Measurements from ENCODE around the gene ADAM12.

Gene ADAM12

GRCh38 chr10:126037946-126038345 lies 350.3 kb downstream of the ADAM12 start:
- Histone ChIP-seq H3K27me3 (ENCODE audit: control insufficient read depth, insufficient read depth, low read length, poor library complexity, severe bottlenecking) (no peaks in the 10 kb centered on the region), H3K9me3 (ENCODE audit: control insufficient read depth, low read length) (no peaks in the 10 kb centered on the region), H3K36me3 (ENCODE audit: control insufficient read depth, insufficient read depth, low read length) (no peaks in the 10 kb centered on the region), H3K4me3 (ENCODE audit: insufficient read depth, low read depth, low read length) (no peak overlapping the region), H3K27ac (ENCODE audit: insufficient read depth, low read depth, low read length, poor library complexity, severe bottlenecking) (no peak overlapping the region), H3K4me1 (ENCODE audit: control insufficient read depth, insufficient read depth, low read length) (peaks cover 2% of the 10 kb centered on the region)
- WGBS, 2 experiments, result 89 to 91% methylated on average over 10 of the region's 10 CpGs

- 92 to 94% methylated on average over 5 of the region's 5 CpGs for WGBS, 2 experiments
- Histone ChIP-seq H3K4me3 (ENCODE audit: insufficient read depth, low read depth, low read length) (no peak overlapping the region), H3K36me3 (ENCODE audit: control insufficient read depth, insufficient read depth, low read length) (no peaks in the 10 kb centered on the region)
These were observed 351.8 kb downstream of the ADAM12 start for GRCh38 chr10:126036515-126036914.

GRCh38 chr10:126034586-126034985 lies 353.7 kb downstream of the ADAM12 start:
- 100% methylated on average over 1 to 2 of the region's 2 CpGs for WGBS, 2 experiments
- H3K4me1 ChIP-seq (ENCODE audit: control insufficient read depth, insufficient read depth, low read length), result no peaks in the 10 kb centered on the region
- no peak overlapping the region for H3K4me3 ChIP-seq (ENCODE audit: insufficient read depth, low read depth, low read length)
- H3K9me3 ChIP-seq (ENCODE audit: control insufficient read depth, low read length), result no peaks in the 10 kb centered on the region
- no peak overlapping the region for H3K27ac ChIP-seq (ENCODE audit: insufficient read depth, low read depth, low read length, poor library complexity, severe bottlenecking)
- no peaks in the 10 kb centered on the region for H3K36me3 ChIP-seq (ENCODE audit: control insufficient read depth, insufficient read depth, low read length)
- no peaks in the 10 kb centered on the region for H3K27me3 ChIP-seq (ENCODE audit: control insufficient read depth, insufficient read depth, low read length, poor library complexity, severe bottlenecking)

More at GRCh38 chr10:126036515-126036914, 351.8 kb downstream of the ADAM12 start:
- Histone ChIP-seq H3K4me1 (ENCODE audit: control insufficient read depth, insufficient read depth, low read length) (no peaks in the 10 kb centered on the region), H3K9me3 (ENCODE audit: control insufficient read depth, low read length) (no peaks in the 10 kb centered on the region), H3K27ac (ENCODE audit: insufficient read depth, low read depth, low read length, poor library complexity, severe bottlenecking) (no peak overlapping the region), H3K27me3 (ENCODE audit: control insufficient read depth, insufficient read depth, low read length, poor library complexity, severe bottlenecking) (no peaks in the 10 kb centered on the region)

- H3K4me1 ChIP-seq (ENCODE audit: control insufficient read depth, insufficient read depth, low read length), result no peaks in the 10 kb centered on the region
- WGBS, 2 experiments, result 92 to 93% methylated on average over 3 of the region's 3 CpGs
- no peak overlapping the region for H3K4me3 ChIP-seq (ENCODE audit: insufficient read depth, low read depth, low read length)
- no peak overlapping the region for H3K27ac ChIP-seq (ENCODE audit: insufficient read depth, low read depth, low read length, poor library complexity, severe bottlenecking)
- no peaks in the 10 kb centered on the region for H3K36me3 ChIP-seq (ENCODE audit: control insufficient read depth, insufficient read depth, low read length)
- no peaks in the 10 kb centered on the region for H3K9me3 ChIP-seq (ENCODE audit: control insufficient read depth, low read length)
- H3K27me3 ChIP-seq (ENCODE audit: control insufficient read depth, insufficient read depth, low read length, poor library complexity, severe bottlenecking), result no peaks in the 10 kb centered on the region
These were observed 358.3 kb downstream of the ADAM12 start for GRCh38 chr10:126029999-126030398.

- H3K9me3 ChIP-seq (ENCODE audit: control insufficient read depth, low read length), result no peaks in the 10 kb centered on the region
- no peak overlapping the region for H3K4me3 ChIP-seq (ENCODE audit: insufficient read depth, low read depth, low read length)
- no peaks in the 10 kb centered on the region for H3K27me3 ChIP-seq (ENCODE audit: control insufficient read depth, insufficient read depth, low read length, poor library complexity, severe bottlenecking)
- no peak overlapping the region for H3K27ac ChIP-seq (ENCODE audit: insufficient read depth, low read depth, low read length, poor library complexity, severe bottlenecking)
- 88 to 91% methylated on average over 1 of the region's 1 CpG for WGBS, 2 experiments
- no peaks in the 10 kb centered on the region for H3K36me3 ChIP-seq (ENCODE audit: control insufficient read depth, insufficient read depth, low read length)
- no peaks in the 10 kb centered on the region for H3K4me1 ChIP-seq (ENCODE audit: control insufficient read depth, insufficient read depth, low read length)
These were observed 360.6 kb downstream of the ADAM12 start for GRCh38 chr10:126027692-126028091.

GRCh38 chr10:126022841-126023240 lies 365.4 kb downstream of the ADAM12 start:
- Histone ChIP-seq H3K9me3 (ENCODE audit: control insufficient read depth, low read length) (no peaks in the 10 kb centered on the region), H3K27me3 (ENCODE audit: control insufficient read depth, insufficient read depth, low read length, poor library complexity, severe bottlenecking) (no peaks in the 10 kb centered on the region), H3K36me3 (ENCODE audit: control insufficient read depth, insufficient read depth, low read length) (no peaks in the 10 kb centered on the region), H3K4me1 (ENCODE audit: control insufficient read depth, insufficient read depth, low read length) (no peaks in the 10 kb centered on the region), H3K27ac (ENCODE audit: insufficient read depth, low read depth, low read length, poor library complexity, severe bottlenecking) (no peak overlapping the region), H3K4me3 (ENCODE audit: insufficient read depth, low read depth, low read length) (no peak overlapping the region)
- 92 to 93% methylated on average over 5 of the region's 5 CpGs for WGBS, 2 experiments

- 96 to 98% methylated on average over 5 of the region's 5 CpGs for WGBS, 2 experiments
- H3K27me3 ChIP-seq (ENCODE audit: control insufficient read depth, insufficient read depth, low read length, poor library complexity, severe bottlenecking), result no peaks in the 10 kb centered on the region
- H3K4me1 ChIP-seq (ENCODE audit: control insufficient read depth, insufficient read depth, low read length), result no peaks in the 10 kb centered on the region
- no peak overlapping the region for H3K4me3 ChIP-seq (ENCODE audit: insufficient read depth, low read depth, low read length)
- no peaks in the 10 kb centered on the region for H3K36me3 ChIP-seq (ENCODE audit: control insufficient read depth, insufficient read depth, low read length)
- no peak overlapping the region for H3K27ac ChIP-seq (ENCODE audit: insufficient read depth, low read depth, low read length, poor library complexity, severe bottlenecking)
- H3K9me3 ChIP-seq (ENCODE audit: control insufficient read depth, low read length), result no peaks in the 10 kb centered on the region
These were observed 366.3 kb downstream of the ADAM12 start for GRCh38 chr10:126021833-126022500.

- no peak overlapping the region for H3K27ac ChIP-seq (ENCODE audit: insufficient read depth, low read depth, low read length, poor library complexity, severe bottlenecking)
- 89% methylated on average over 2 of the region's 2 CpGs for WGBS, 2 experiments
- H3K36me3 ChIP-seq (ENCODE audit: control insufficient read depth, insufficient read depth, low read length), result no peaks in the 10 kb centered on the region
These were observed 370.2 kb downstream of the ADAM12 start for GRCh38 chr10:126017961-126018560.

GRCh38 chr10:126016882-126017281 lies 371.4 kb downstream of the ADAM12 start:
- H3K27ac ChIP-seq (ENCODE audit: insufficient read depth, low read depth, low read length, poor library complexity, severe bottlenecking), result no peak overlapping the region
- H3K9me3 ChIP-seq (ENCODE audit: control insufficient read depth, low read length), result no peaks in the 10 kb centered on the region
- H3K27me3 ChIP-seq (ENCODE audit: control insufficient read depth, insufficient read depth, low read length, poor library complexity, severe bottlenecking), result no peaks in the 10 kb centered on the region
- H3K4me3 ChIP-seq (ENCODE audit: insufficient read depth, low read depth, low read length), result no peak overlapping the region
- no peaks in the 10 kb centered on the region for H3K4me1 ChIP-seq (ENCODE audit: control insufficient read depth, insufficient read depth, low read length)
- WGBS, 2 experiments, result 93 to 99% methylated on average over 2 to 3 of the region's 3 CpGs
- no peaks in the 10 kb centered on the region for H3K36me3 ChIP-seq (ENCODE audit: control insufficient read depth, insufficient read depth, low read length)

More at GRCh38 chr10:126017961-126018560, 370.2 kb downstream of the ADAM12 start:
- Histone ChIP-seq H3K9me3 (ENCODE audit: control insufficient read depth, low read length) (no peaks in the 10 kb centered on the region), H3K4me3 (ENCODE audit: insufficient read depth, low read depth, low read length) (no peak overlapping the region), H3K27me3 (ENCODE audit: control insufficient read depth, insufficient read depth, low read length, poor library complexity, severe bottlenecking) (no peaks in the 10 kb centered on the region), H3K4me1 (ENCODE audit: control insufficient read depth, insufficient read depth, low read length) (no peaks in the 10 kb centered on the region)

- 89 to 93% methylated on average over 4 of the region's 4 CpGs for WGBS, 2 experiments
These were observed 372.0 kb downstream of the ADAM12 start for GRCh38 chr10:126016156-126016805.

More at GRCh38 chr10:126016156-126016805, 372.0 kb downstream of the ADAM12 start:
- Histone ChIP-seq H3K9me3 (ENCODE audit: control insufficient read depth, low read length) (no peaks in the 10 kb centered on the region), H3K27me3 (ENCODE audit: control insufficient read depth, insufficient read depth, low read length, poor library complexity, severe bottlenecking) (no peaks in the 10 kb centered on the region), H3K4me3 (ENCODE audit: insufficient read depth, low read depth, low read length) (no peak overlapping the region), H3K36me3 (ENCODE audit: control insufficient read depth, insufficient read depth, low read length) (no peaks in the 10 kb centered on the region), H3K4me1 (ENCODE audit: control insufficient read depth, insufficient read depth, low read length) (no peaks in the 10 kb centered on the region), H3K27ac (ENCODE audit: insufficient read depth, low read depth, low read length, poor library complexity, severe bottlenecking) (no peak overlapping the region)

All from ectodermal cell (in vitro differentiated cells).